ENCODE measurements around the gene TCP1. TPM values are rescaled to one million over a fixed set of nuclear protein-coding genes. Genes with fewer than 3 reads are reported as not detected.

TCP1 gene
- total RNA-seq, 1 experiment from 2014 or later: 538 TPM

Other genes starting within 250 kb of the TCP1 start
- gene SOD2, start 96.4 kb downstream of the TCP1 start, total RNA-seq (2014; rRNA removed; shearing (Covaris generic)): 123 and 137 TPM in 2 replicates
- 183 and 196 TPM in 2 replicates for gene WTAP, start 62.1 kb downstream of the TCP1 start, total RNA-seq (2014; rRNA removed; shearing (Covaris generic))
- gene ACAT2, start 27.6 kb downstream of the TCP1 start, total RNA-seq (2014; rRNA removed; shearing (Covaris generic)): 78.8 and 88.6 TPM in 2 replicates
- 136 and 137 TPM in 2 replicates for gene MRPL18, start 865 bp upstream of the TCP1 start, total RNA-seq (2014; rRNA removed; shearing (Covaris generic))
- gene PNLDC1, start 10.7 kb upstream of the TCP1 start, total RNA-seq (2014; rRNA removed; shearing (Covaris generic)): not detected in 2 replicates
- 0.04 TPM in 1 of 2 replicates, not detected in the other for gene MAS1, start 101.4 kb upstream of the TCP1 start, total RNA-seq (2014; rRNA removed; shearing (Covaris generic))
- 109 and 112 TPM in 2 replicates for gene IGF2R, start 179.5 kb upstream of the TCP1 start, total RNA-seq (2014; rRNA removed; shearing (Covaris generic))